Progenitor cell of endocrine pancreas (in vitro differentiated cells): ENCODE results near the gene TRABD. TPM values are rescaled to one million over a fixed set of nuclear protein-coding genes. Genes with fewer than 3 reads are reported as not detected.

Experiments
- DNase-seq: peaks from one replicate; pipeline ENCODE4 v3.0.0; 2021; ENCODE audit warnings: low spot score; ENCODE audit not compliant: unreplicated experiment
- H3K27ac Mint-ChIP-seq: 2 replicates; pipeline ENCODE4 v1.8.0; 2021; ENCODE audit warnings: mild to moderate bottlenecking, moderate library complexity, mixed read lengths
- H3K27me3 Mint-ChIP-seq: 2 replicates; pipeline ENCODE4 v1.8.0; 2021; ENCODE audit warnings: mixed read lengths
- H3K36me3 Mint-ChIP-seq: 2 replicates; pipeline ENCODE4 v1.8.0; 2022; ENCODE audit warnings: mixed read lengths; ENCODE audit not compliant: insufficient read depth
- H3K4me1 Mint-ChIP-seq: 2 replicates; pipeline ENCODE4 v1.8.0; 2021; ENCODE audit warnings: low read depth, mixed read lengths
- H3K4me3 Mint-ChIP-seq: 2 replicates; pipeline ENCODE4 v1.8.0; 2021; ENCODE audit warnings: low read depth, mild to moderate bottlenecking, moderate library complexity, mixed read lengths
- H3K9me3 Mint-ChIP-seq: 2 replicates; pipeline ENCODE4 v1.8.0; 2021; ENCODE audit warnings: low read depth, mixed read lengths
- total RNA-seq: library from RNA; stranded (reverse); gene quantifications from 2 replicates; pipeline ENCODE4 v1.2.1, GENCODE V29; 2021
- TF ChIP-seq, protein P1 (sequence below): fragments of 200-600 bp; sonication (generic); IDR thresholded peaks from one replicate; pipeline ENCODE4 v1.5.0; 2021; ENCODE audit warnings: antibody characterized with exemption, mild to moderate bottlenecking; ENCODE audit not compliant: unreplicated experiment

Gene TRABD
- total RNA-seq, 1 donor from 2014 or later, result 39.4 TPM

DNA sequence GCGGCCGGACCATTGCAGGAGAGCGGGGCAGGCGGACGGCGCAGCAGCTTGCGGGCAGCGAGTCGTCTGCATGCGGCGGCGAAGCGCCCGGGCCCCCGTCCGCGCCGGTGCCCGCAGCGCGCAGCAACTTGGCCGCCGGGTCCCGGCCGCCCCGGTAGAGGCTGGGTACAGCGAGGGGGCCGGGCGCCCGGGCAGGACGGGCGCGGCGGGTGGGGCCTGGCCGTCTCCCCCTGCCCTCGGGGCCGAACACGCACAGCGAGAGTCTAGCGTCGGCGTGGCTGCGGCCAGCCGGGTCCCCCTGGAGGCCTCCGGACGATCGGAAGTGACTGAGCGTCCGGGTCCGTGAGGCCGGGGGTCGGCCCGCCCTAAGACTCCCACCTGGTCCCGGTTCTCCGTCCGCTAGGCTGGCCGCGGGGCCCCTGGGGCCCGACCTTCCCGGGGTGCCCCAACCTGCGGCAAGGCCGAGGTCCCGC lies 775 bp upstream of the TRABD start:
- no peak for DNase-seq
- H3K4me3 Mint-ChIP-seq, result no peak overlapping the region
- TF ChIP-seq, protein P1, sequence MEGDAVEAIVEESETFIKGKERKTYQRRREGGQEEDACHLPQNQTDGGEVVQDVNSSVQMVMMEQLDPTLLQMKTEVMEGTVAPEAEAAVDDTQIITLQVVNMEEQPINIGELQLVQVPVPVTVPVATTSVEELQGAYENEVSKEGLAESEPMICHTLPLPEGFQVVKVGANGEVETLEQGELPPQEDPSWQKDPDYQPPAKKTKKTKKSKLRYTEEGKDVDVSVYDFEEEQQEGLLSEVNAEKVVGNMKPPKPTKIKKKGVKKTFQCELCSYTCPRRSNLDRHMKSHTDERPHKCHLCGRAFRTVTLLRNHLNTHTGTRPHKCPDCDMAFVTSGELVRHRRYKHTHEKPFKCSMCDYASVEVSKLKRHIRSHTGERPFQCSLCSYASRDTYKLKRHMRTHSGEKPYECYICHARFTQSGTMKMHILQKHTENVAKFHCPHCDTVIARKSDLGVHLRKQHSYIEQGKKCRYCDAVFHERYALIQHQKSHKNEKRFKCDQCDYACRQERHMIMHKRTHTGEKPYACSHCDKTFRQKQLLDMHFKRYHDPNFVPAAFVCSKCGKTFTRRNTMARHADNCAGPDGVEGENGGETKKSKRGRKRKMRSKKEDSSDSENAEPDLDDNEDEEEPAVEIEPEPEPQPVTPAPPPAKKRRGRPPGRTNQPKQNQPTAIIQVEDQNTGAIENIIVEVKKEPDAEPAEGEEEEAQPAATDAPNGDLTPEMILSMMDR, result no peak
- peaks cover 5% of the 10 kb centered on the region for H3K27me3 Mint-ChIP-seq
- peaks cover 3% of the 10 kb centered on the region for H3K4me1 Mint-ChIP-seq
- H3K27ac Mint-ChIP-seq, result no peak overlapping the region
- H3K9me3 Mint-ChIP-seq, result no peaks in the 10 kb centered on the region
- no peaks in the 10 kb centered on the region for H3K36me3 Mint-ChIP-seq

DNA sequence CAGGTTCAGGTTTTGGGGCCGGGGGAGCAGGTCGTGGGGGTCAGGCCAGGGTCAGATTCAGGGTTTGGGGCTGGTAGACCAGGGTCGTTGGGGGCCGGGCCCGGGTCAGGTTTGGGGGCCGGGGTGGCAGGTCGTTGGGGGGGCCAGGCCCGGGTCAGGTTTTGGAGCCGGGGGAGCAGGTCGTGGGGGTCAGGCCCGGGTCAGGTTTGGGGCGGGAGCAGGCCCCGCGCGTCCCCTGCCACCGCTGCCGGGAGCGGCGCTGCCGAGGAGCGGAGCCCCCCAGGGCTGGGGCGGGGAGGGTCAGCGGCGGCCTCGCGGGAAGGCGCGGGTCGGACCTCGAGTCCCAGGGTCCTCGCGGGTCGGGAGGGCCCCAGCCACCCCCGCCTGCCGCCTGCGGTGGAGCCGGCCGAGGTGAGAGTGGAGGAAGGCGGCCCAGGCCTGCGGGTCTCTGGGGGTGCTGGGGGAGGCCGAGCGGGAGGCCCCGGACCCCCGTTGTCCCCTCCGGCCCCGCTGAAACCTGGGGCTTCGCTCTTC lies 535 bp downstream of the TRABD start:
- peak overlapping the region; percentile 90 for H3K27ac Mint-ChIP-seq
- no peaks in the 10 kb centered on the region for H3K9me3 Mint-ChIP-seq
- H3K4me1 Mint-ChIP-seq, result peaks cover 3% of the 10 kb centered on the region
- no peaks in the 10 kb centered on the region for H3K36me3 Mint-ChIP-seq
- TF ChIP-seq, protein P1, result no peak
- peaks cover 5% of the 10 kb centered on the region for H3K27me3 Mint-ChIP-seq
- H3K4me3 Mint-ChIP-seq, result peak overlapping the region; percentile 90
- DNase-seq, result no peak

DNA sequence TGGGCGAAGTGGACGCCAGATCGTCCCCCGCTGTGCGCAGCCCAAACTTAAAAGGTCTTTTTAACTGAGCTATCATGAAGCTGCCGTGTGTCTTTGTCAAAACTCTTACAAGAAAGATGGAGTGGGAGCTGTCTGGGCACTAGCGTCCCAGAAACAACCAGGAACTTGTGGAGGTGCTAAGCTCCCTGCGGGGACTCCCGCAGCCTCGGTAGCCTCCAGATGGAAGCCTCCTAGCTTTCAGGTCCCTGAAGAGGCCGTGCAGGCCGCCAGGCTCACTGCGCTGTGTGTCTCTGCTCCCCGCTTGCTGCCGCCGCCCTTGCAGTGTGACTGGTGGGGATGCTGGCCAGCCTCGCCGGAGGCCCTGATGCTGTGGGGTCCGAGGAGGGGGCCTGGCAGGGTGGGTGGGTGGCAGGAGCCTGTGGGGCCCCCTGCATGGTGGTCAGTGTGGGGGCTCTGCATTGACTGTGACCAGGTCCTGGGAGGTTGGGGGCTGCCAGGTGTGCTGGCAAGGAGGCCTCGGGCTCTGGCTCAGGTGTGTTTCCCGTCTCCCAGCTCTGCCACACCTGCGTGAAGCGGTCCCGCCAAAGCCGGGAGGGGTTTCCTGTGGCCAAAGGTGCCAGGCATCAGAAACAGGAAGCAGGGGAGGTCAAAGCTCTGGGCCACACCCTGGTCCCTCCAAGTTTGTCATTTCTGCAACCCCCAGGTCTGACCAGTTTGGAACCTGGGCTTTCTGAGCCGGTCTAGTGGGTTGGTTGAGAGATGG lies 1.2 kb downstream of the TRABD start:
- H3K27ac Mint-ChIP-seq, result peak overlapping the region; percentile 90
- TF ChIP-seq, protein P1, result no peak
- H3K27me3 Mint-ChIP-seq, result peaks cover 5% of the 10 kb centered on the region
- peaks cover 3% of the 10 kb centered on the region for H3K4me1 Mint-ChIP-seq
- H3K9me3 Mint-ChIP-seq, result no peaks in the 10 kb centered on the region
- H3K36me3 Mint-ChIP-seq, result no peaks in the 10 kb centered on the region
- no peak for DNase-seq
- peak overlapping the region; percentile 90 for H3K4me3 Mint-ChIP-seq

DNA sequence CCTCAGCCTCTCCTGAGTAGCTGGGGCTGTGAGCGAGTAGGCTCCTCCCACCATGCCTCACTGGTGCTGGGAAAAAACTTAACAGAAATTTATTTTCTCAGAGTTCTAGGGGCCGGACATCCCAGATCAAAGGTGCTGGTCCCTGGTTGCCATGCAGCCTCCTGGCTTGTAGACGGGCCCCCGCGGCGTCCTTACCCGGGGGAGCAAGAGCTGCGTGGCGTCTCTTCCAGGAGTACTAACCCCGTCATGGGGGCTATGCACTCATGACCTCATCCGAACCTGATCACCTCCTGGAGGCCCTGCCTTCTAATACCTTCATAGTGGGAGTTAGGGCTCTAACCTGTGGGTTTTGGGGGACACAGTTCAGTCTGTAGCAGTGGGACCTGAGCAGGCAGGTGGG lies 2.6 kb downstream of the TRABD start:
- no peak for DNase-seq
- Mint-ChIP-seq H3K4me1 (peaks cover 3% of the 10 kb centered on the region), H3K9me3 (no peaks in the 10 kb centered on the region), H3K36me3 (no peaks in the 10 kb centered on the region), H3K4me3 (peak overlapping the region; percentile 24), H3K27me3 (peaks cover 5% of the 10 kb centered on the region), H3K27ac (no peak overlapping the region)
- TF ChIP-seq, protein P1, result no peak

DNA sequence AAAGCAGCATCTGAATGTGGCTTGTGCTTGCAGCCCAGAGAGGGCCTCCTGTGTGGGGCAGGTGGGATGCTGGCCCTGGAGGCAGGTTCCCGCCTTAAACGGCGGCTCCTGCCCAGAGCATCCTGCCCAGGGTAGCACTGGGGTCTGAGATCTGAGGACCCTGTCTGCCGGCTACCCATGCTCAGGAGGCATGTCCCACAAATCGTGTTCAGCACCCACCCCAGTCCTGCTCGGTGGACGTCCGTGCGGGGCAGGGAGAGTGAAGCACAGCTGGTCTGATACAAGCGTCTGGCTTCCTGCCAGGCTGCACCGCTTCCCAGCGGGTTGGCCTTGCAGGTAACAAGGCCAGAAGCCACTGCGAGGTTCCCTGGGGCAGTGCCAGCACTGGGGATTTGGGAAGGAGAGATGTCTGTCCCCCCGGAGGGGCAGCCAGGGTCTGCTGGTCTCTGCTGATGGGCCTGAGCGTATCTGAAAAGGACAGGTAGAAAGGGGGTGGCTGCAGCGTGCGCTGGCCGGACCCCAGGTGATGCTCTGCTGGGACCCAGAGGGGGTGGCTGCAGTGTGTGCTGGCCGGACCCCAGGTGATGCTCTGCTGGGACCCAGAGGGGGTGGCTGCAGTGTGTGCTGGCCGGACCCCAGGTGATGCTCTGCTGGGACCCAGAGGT lies 3.6 kb downstream of the TRABD start:
- H3K36me3 Mint-ChIP-seq, result no peaks in the 10 kb centered on the region
- peaks cover 5% of the 10 kb centered on the region for H3K27me3 Mint-ChIP-seq
- peaks cover 3% of the 10 kb centered on the region for H3K4me1 Mint-ChIP-seq
- H3K4me3 Mint-ChIP-seq, result no peak overlapping the region
- DNase-seq, result no peak
- no peak overlapping the region for H3K27ac Mint-ChIP-seq
- TF ChIP-seq, protein P1, result no peak
- H3K9me3 Mint-ChIP-seq, result no peaks in the 10 kb centered on the region
